ENCODE results near the gene INHBA.

DNA sequence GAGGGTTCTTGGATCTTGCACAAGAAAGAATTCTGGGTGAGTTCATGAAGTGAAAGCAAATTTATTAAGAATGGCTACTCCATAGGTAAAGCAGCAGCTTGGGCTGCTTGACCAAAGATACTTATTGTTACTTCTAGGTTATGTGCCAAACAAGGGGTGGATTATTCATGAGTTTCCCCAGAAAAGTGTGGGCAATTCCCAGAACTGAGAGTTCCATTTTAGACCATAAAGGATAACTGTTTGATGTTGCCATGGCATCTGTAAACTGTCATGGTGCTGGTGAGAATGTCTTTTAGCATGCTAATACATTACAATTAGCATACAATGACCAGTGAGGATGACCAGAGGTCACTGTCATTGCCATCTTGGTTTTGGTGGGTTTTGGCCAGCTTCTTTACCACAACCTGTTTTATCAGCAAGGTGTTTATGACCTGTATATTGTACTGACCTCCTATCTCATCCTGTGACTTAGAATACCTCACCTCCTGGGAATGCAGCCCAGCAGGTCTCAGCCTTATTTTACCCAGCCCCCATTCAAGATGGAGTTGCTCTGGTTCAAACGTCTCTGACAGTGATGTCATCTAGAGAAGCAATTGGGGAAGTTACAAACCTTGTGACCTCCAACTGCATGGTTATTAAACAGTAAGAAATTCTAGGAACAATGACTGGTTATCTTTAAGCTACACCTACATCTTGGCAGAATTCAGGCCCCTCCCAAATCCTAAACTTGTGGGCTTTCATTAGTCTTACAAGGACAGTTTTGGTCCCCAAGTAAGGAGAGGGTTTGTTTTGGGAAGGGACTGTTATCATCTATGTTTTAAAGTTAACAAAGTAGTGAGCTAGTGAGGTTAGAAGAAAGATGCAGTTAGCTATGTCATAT is 48.0 kb upstream of the INHBA start:
- TF ChIP-seq, protein P1, sequence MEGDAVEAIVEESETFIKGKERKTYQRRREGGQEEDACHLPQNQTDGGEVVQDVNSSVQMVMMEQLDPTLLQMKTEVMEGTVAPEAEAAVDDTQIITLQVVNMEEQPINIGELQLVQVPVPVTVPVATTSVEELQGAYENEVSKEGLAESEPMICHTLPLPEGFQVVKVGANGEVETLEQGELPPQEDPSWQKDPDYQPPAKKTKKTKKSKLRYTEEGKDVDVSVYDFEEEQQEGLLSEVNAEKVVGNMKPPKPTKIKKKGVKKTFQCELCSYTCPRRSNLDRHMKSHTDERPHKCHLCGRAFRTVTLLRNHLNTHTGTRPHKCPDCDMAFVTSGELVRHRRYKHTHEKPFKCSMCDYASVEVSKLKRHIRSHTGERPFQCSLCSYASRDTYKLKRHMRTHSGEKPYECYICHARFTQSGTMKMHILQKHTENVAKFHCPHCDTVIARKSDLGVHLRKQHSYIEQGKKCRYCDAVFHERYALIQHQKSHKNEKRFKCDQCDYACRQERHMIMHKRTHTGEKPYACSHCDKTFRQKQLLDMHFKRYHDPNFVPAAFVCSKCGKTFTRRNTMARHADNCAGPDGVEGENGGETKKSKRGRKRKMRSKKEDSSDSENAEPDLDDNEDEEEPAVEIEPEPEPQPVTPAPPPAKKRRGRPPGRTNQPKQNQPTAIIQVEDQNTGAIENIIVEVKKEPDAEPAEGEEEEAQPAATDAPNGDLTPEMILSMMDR (IDR thresholded peaks at IDR 0.05): no peak
- TF ChIP-seq POLR2AphosphoS5 (IDR thresholded peaks at IDR 0.05): no peak
- no peak for TF ChIP-seq POLR2A (IDR thresholded peaks at IDR 0.05)

Data from breast epithelium (tissue), 3 donors.